ENCODE results near the gene OCA2. TPM values are rescaled to one million over a fixed set of nuclear protein-coding genes. Genes with fewer than 3 reads are reported as not detected.

The OCA2 gene
- total and polyA plus RNA-seq, 2 of the 8 experiments (the other 6 are each of a cell fraction or from before 2014, with no cell fraction given), result 0.20 TPM

DNA sequence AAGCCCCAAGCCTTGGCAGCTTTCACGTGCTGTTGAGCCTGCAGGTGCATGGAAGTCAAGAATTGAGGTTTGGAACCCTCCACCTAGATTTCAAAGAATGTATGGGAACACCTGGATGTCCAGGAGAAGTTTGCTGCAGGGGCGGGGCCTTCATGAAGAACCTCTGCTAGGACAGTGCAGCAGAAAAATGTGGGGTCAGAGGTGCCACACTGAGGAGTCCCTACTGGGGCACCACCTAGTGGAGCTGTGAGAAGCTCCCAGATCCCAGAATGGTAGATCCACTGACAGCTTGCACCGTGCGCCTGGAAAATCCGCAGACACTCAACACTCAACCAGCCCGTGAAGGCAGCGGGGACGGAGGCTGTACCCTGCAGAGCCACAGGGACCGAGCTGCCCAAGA is 201.6 kb downstream of the OCA2 start:
- no peak overlapping the region for H2BK120ac ChIP-seq (replicated peaks; ENCODE audit: low read depth, low read length)
- no peak overlapping the region for H4K91ac ChIP-seq (replicated peaks; ENCODE audit: insufficient read length, low read length)
- no peaks in the 10 kb centered on the region for H4K20me1 ChIP-seq (replicated peaks in 1 of 2; ENCODE audit: control insufficient read depth in 1 of 2, insufficient read depth in 2 of 2, low read length in 2 of 2)
- H3K23ac ChIP-seq (ENCODE audit: insufficient read length), result no peak overlapping the region
- ChIA-PET POLR2A (ENCODE audit: partially characterized antibody) (no interaction called here), CTCF (ENCODE audit: partially characterized antibody) (no interaction called here)
- DNase-seq (ENCODE audit: low read depth in 1 of 2, low spot score in 2 of 2), result no peak
- no peak overlapping the region for H3K4ac ChIP-seq (replicated peaks; ENCODE audit: insufficient read length, low read depth, low read length)
- H3K9me3 ChIP-seq (ENCODE audit: insufficient read depth in 2 of 2, low read depth in 1 of 2, low read length in 1 of 2), result peaks cover 12 to 14% of the 10 kb centered on the region in 2 experiments
- H3K4me2 ChIP-seq (ENCODE audit: insufficient read depth in 1 of 2, low read depth in 2 of 2, low read length in 2 of 2), result no peak overlapping the region
- FAIRE-seq, result no peak
- no peak overlapping the region for H3K4me3 ChIP-seq (ENCODE audit: extremely low read depth in 1 of 4, insufficient read depth in 2 of 4, low read depth in 3 of 4, low read length in 4 of 4)
- H3K56ac ChIP-seq (replicated peaks; ENCODE audit: insufficient read length, low read depth, low read length), result no peak overlapping the region
- no peak overlapping the region for H2AK5ac ChIP-seq (ENCODE audit: low read depth, low read length)
- no peaks in the 10 kb centered on the region for H3K79me2 ChIP-seq (ENCODE audit: control insufficient read depth in 1 of 2, insufficient read depth in 2 of 2, low read length in 2 of 2)
- no peak overlapping the region for H3K27ac ChIP-seq (ENCODE audit: low read depth, low read length)
- no peaks in the 10 kb centered on the region for H3K79me1 ChIP-seq (ENCODE audit: low read depth, low read length)
- H3K4me1 ChIP-seq (replicated peaks in 1 of 4; ENCODE audit: control insufficient read depth in 3 of 4, insufficient read depth in 4 of 4, low read length in 3 of 4), result no peaks in the 10 kb centered on the region; a peak in 2 of 7 replicates
- H3K27me3 ChIP-seq (replicated peaks in 1 of 4; ENCODE audit: control insufficient read depth in 3 of 4, extremely low read depth in 1 of 4, insufficient read depth in 3 of 4, low read length in 3 of 4), result peaks cover 0 to 2% (median 0%) of the 10 kb centered on the region in 4 experiments; a peak in 1 of 7 replicates
- H2BK20ac ChIP-seq (ENCODE audit: low read length), result no peak overlapping the region
- no peaks in the 10 kb centered on the region for H3K23me2 ChIP-seq (ENCODE audit: low read depth, low read length)
- no peak overlapping the region for H4K8ac ChIP-seq (ENCODE audit: extremely low read depth, insufficient read depth, low read length)
- no peak overlapping the region for H3K14ac ChIP-seq (ENCODE audit: insufficient read length)
- no peak overlapping the region for H4K5ac ChIP-seq (ENCODE audit: insufficient read length, low read depth, low read length)
- no peak overlapping the region for H3K18ac ChIP-seq (ENCODE audit: extremely low read depth, low read length)
- H2AFZ ChIP-seq (ENCODE audit: low read length), result no peak overlapping the region
- H3K9ac ChIP-seq (replicated peaks in 1 of 4; ENCODE audit: extremely low read depth in 1 of 4, low read depth in 3 of 4, low read length in 3 of 4), result no peak overlapping the region
- no peak overlapping the region for H2BK12ac ChIP-seq (ENCODE audit: low read depth, low read length)
- 85% methylated on average over 8 of the region's 9 CpGs; no CpG with 5 or more reads in 1 of the 2 experiments for WGBS, 2 experiments (ENCODE audit: extremely low coverage in 1 of 2, insufficient coverage in 1 of 2, insufficient read length in 1 of 2, insufficient replicate concordance in 2 of 2, low coverage in 1 of 2, low lambda C conversion rate in 2 of 2, missing lambda C conversion rate in 1 of 2)
- no peak overlapping the region for H2BK15ac ChIP-seq (ENCODE audit: low read length)
- TF ChIP-seq SUZ12 (IDR thresholded peaks at IDR 0.05; ENCODE audit: low read length) (no peak), RAD21 (IDR thresholded peaks at IDR 0.05 in 1 of 2, conservative IDR thresholded peaks at IDR 0.05 in 1 of 2; ENCODE audit: low read depth in 2 of 2, low read length in 2 of 2) (peak in 1 of 2 experiments; percentile 29; a peak in 2 of 4 replicates)
- H2BK5ac ChIP-seq (ENCODE audit: low read depth, low read length), result no peak overlapping the region
- H3K36me3 ChIP-seq (ENCODE audit: control insufficient read depth in 2 of 4, insufficient read depth in 4 of 4, low read length in 3 of 4), result no peaks in the 10 kb centered on the region

All from H1 (cell line).